Stimulated activated naive CD8-positive, alpha-beta T cell treated with anti-CD3 and anti-CD28 coated beads, Interleukin-15, Interleukin-2, amounts not matched to agents 100 U/mL and 50 U/mL, for 24 hours (primary cell): Measurements from ENCODE around the gene PCARE.
"Not testable (repeated sequence)": the region's sequence is repeated elsewhere in the genome, so short reads cannot be mapped to it uniquely, and the experiment has no call there.

Experiments
- ATAC-seq: fragments of 150-1000 bp; cut with Tn5 transposase; one replicate; pipeline ENCODE4 v1.10.0; 2021
- DNase-seq: peaks from one replicate; pipeline ENCODE4 v3.0.0; 2021

Gene PCARE

DNA sequence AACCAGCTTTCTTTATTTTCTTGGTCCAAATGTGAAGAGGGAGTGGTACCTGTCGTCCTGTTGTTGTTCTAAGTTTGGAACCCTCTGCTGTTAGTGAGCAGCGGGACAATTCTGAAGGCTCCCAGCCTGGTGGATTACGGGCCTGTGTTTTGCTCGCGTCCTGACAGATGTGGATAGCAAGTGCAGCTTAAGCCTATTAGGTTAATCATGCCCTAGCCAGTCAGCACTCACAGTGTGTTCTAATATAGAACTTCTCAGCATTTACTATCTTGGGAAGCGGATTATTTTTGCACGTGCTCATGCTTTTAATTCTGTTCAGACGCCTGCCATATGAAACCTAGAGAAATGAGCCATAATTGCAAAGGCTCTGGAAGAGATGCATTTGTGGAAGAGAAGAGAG lies at the start of gene PCARE:
Gene PCARE (minus strand): TSS at position 113 of the 400 bp plus-strand sequence. CDS start 262 bp downstream, outside the sequence.
- DNase-seq (no peak), ATAC-seq (no peak)

DNA sequence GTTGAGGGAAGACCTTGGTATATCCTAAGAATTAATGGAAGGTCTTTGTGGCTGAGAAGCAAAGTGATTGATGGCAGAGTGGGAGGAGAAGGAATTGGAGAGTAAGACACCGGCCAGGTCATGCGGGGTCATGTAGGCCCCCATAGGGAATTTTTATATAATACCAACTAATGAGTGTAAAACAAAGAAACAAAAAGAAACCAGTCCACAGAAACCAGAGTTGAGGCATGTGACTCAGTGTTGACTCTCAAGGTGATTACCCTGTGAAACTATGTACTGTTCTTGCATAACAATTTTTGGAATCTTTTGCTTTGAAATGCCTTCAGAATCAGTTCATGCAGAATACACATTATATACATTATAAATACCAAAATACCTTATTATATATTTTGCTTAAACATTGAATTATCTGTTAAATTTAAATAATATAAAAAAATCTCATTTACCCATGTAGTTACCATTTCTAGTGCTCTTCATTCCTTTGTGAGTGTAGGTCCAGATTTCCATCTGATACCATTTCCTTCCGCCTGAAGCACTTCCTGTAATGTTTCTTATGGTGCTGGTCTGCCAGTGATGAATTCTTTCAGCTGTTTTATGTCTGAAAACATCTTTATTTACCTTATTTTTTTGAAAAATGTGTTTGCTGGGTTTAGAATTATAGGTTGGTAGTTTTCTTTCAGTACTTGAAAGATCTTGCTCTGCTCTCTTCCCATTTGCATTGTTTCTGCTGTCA lies 49.5 kb upstream of the PCARE start:
- ATAC-seq (peak; percentile 89), DNase-seq (no peak)

DNA sequence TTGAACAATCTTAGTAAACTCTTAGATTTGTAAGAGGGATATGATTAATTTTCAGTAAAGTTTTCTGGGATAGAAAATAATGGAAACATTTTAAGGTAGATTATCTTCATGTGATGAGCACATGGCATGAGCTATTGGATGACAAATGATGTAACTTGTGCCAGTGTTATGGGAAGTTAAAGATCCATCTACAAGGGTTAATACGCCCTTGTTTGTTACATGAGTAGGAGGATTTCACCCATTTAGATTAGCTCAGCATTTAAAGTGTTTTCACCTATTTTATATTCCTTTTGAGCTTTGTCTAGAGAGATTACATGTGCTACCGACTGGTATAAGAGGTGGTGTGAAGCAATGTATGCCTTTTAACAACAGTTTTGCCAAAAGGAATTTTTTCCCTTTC lies 46.5 kb upstream of the PCARE start:
- ATAC-seq (no peak), DNase-seq (no peak)

DNA sequence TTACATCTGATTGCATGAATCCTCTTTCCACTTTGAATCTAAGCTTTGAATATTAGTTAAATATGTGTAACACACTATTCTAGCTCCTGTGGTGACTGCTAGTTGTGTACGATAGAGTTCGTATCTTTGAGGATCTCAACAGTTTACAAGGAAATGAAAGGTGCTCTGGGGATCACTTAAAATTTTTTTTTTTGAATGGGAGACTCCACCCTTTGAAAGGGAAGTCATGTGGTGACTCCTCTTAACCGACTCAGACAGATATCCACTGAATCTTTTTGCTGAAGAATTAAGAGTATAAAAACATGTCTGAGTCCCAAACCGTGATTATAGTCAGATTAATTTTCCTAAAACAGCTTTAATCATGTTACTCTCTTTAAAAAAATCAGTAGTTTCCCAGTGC lies 44.9 kb upstream of the PCARE start:
- no peak for DNase-seq
- no peak for ATAC-seq

DNA sequence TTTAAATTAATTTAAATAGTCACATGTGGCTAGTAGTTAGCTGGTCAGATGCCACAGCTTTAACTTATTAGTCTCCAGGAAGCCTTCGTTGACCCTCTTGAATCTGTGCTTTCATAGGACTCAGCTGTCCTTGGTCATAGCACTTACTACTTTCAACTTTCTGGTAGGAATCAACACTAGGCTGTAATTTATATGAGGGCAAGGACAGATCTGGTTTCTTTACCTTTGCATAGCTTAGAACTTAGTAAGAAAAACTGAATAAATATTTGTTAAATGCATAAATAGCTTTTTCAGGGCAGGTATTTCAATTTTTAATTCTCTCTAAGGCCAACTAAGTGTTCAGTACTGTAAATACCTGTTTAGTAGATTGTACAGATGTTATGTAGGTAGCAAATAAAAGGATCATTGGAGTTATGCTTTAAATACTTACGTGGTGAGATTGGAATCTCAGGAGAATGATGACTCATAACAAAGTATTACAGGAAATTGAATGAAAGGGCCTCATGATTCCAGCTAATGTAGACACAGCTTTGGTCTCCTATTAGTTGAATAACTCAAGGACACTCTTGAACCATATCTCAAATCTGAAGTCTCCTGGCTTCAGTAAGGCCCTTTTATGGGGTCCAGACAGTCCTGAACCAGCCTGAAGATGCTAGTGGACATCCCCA lies 43.4 kb upstream of the PCARE start:
- ATAC-seq (no peak), DNase-seq (no peak)

DNA sequence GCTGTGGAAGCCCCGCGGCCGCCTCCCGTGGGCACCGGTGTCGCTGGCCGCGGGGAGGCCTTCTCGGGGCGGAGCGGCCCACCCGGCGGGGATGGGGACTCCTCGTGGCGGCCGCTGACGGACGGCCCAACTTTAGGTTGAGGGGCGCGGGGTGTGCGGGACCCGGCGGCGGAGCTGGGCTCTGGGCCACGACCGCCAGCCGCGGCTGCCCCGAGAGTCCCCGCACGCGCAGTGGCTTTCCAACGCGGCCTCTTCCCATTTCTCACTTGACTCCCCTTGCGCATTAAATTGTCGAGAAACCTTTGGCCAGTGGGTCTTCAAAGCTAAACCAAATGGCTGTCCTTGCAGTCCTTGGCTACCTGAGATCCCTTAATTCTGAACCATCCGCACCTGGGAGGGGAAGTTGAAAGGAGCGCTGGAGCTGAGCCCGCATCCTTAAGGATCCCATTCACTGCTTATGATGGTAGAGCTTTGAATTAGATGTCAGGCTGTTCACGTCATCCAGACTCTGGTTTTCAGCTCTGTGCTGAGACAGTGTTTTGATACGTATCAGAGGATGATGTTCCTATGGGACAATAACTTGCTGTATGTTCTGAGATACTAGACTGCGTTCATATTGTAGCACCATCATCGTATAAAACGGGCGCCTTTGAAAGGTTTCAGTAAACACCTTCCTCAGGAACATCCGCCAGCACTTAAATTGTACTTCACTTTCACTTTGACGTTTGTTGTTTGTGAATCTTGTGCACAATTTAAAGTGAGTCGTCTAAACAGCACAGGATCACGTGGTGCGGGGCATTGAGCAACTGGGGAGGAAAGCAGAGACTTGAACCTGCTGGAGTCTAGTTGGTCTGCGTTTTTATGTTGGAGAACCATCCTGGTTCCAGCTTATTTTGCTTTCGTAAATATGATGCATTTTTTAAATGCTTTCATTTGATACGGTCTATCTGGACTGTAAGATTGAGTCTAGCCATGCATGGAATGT lies 41.8 kb upstream of the PCARE start:
- ATAC-seq (peak; percentile 51), DNase-seq (peak; percentile 56)

DNA sequence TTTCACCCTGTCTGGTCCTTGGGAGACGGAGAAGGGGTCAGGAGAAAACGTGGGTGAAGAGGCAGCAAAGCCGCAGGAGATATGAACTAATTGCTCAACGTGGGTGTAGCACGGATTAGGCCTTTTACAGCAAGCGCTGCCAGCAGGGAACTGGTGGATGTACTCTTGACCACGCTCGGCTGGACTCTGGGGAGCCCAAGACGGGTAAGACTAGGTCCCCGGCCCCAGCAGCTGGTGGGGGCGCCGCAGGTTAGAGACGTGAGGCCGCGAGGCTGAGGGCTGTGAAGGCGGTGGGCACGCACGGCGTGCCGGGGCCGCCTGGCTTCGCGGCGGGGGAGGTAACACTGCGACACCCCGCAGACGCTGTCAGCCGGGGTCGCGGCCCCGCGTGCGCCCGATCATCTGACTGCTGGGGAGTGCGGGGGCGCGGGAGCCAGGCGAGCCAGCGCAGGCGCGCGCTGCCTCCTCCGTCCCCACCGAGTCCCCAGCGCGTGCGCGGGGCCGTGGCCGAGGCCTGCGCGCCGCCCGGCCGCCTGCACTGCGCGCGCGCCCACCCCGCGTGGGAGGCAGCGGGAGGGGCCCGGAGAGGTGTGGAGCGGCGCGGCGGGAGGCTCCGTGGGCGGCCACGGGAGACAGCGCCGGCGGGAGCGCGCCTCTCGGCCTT lies 40.8 kb upstream of the PCARE start, which contains the start of gene CLIP4:
Gene CLIP4 (plus strand): TSS at position 470 of the 664 bp plus-strand sequence. CDS start 5,974 bp downstream, outside the sequence.
- DNase-seq, result peak; percentile 75
- ATAC-seq, result peak; percentile 79

DNA sequence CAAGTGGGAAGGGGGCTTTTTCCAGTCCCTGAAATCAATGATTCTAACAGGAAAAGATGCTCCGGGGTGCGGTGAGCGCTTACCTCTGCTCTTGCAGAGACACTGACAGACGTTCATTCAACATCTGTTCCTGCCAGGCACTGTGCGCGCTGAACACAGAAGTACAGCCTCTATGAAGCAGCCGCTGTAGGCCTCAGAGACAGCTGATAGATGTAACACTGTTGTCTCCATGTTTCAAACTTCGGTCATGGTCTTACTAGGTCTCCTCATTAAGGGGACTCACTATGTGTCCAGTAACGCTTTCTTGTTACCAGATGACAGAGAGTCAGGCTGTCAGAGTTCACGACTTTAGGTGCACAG lies 40.2 kb upstream of the PCARE start:
- DNase-seq (no peak), ATAC-seq (no peak)

DNA sequence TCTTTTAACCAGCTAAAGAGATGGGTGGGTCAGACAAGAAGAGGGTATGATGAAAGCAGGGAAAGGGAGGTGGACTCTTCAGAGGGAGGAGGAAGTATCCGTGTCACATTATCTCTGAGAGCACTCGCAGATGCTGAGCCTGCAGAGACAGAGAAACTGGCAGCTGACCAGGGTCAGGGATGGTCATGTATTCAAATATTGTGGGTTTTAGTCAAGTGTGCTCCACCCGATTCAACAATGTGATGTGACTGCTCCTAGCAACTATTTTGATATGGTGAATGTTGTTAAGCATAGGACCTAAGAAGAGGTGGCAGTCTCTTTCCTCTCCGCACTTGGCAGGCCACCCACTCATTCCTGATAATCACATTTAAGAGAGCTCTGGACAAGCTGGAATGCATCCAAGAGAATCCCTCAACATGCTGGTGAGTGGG lies 39.6 kb upstream of the PCARE start:
- no peak for ATAC-seq
- no peak for DNase-seq

DNA sequence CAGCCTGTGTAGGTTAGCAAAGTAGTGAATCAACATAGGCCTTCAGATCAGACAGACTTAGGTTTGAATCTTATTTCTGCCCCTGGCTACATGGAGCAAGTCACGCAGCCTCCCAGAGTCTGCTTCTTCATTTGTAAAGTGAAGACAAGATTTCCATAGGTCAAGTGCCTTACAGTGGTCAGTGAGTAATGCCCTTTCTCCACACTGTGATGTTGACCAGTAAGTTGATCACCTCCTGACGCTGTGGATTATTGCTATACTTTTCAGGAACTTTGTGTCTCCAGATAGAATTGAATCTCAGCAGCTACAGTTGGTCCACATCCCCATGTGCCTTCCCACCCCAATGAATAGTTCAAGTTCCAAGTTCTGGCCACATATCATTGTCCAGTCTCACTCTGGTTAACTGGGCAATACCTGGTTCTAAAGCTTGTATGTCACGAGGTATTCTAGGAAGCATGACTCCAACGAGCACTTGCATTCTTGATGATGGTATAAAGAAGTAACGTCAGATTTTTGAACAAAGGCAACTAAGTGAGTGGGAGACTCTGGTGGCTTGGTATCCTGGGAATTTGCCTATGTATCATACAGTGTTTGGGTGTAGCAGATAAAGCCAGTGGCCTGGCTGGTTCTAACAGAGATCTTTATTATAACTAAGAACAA lies 38.8 kb upstream of the PCARE start:
- ATAC-seq (no peak), DNase-seq (no peak)

DNA sequence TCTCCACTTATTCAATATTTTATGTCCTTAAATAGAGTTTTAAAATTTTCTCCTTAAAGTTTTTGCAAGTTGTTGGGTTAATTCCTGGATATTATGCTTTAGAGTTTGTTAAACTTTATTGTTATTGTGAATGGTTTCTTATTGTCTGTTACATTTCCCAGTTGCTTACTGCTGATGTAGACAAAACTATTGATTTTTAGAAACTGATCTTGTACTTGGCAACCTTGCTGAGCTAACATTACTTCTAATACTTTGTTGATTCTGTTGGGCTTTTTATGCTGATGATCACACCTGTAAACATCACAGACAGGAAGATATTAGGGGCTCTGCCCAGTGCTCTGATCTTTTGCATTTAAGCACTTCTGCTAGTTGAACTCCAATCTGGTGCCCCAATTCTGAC lies 38.1 kb upstream of the PCARE start:
- ATAC-seq (no peak), DNase-seq (no peak)

DNA sequence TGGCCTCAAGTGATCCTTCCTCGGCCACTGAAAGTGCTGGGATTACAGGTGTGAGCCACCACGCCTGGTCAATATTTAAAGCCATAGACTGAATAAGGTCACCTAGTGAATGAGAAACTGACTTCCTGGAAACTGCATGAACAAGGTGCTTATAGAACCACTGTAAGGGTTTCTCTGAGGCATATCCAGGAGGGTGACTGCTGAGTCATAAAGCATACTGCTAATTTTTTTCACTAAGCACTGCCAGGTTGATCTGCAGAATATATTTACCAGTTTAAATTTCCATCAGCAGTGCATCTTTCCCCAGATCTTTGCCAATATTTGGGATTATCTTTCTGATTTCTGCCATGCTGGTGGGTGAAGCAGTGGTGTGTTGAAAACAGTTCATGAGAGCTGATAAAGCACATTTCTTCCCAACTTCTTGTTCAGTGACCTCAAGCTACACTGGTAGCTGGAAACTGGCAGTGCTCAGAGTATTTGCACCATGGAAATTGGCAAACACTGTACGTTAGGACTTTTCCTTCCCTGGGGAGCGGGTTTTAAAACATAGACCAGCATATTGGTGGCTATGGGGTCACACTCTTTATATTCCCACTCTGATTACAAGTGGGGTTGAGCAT lies 36.7 kb upstream of the PCARE start:
- no peak for DNase-seq
- no peak for ATAC-seq

DNA sequence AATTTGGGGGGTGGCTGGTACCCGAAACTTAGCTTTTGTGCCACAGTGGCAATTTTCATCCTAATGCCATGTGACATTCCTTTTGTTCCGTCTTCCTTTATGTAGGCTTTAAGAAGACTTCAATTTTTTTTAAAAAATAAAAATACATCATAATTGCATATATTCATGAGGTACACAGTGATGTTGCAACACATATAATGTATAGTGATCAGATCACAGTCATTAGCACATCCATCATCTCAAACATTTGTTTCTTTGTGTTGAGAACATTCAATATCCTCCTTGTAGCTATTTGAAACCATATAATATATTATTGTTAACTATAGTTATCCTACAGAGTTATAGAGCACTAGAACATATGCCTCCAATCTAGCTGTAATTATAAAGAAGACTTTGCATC lies 34.9 kb upstream of the PCARE start:
- ATAC-seq (no peak), DNase-seq (no peak)

DNA sequence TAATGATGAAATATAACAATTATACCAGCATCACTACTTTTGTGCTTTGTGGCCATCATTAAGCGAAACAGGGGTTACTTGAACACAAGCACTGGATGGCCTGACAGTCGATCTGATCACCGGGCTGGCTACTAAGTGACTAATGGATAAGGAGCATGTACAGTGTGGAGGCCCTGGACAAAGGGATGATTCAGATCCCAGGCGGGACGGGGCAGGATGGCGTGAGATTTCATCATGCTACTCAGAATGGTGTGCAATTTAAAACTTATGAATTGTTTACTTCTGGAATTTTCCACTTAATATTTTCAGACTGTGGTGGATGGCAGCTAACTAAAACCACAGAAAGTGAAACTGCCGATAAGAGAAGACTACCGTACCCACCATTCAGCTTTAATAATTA lies 33.9 kb upstream of the PCARE start:
- DNase-seq (no peak), ATAC-seq (no peak)

DNA sequence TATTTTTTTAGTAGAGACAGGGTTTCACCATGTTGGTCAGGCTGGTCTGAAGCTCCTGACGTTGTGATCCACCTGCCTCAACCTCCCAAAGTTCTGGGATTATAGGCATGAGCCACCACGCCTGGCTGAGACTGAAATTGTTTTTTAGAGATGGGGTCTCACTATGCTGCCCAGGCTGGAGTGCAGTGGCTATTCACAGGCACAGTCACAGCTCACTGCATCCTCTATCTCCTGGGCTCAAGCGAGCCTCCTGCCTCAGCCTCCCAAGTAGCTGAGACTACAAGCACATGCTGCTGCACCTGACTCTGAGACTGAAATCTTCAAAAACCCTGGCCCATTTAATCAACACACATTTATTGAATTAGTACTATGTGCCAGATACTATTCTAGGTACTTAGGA lies 33.2 kb upstream of the PCARE start:
- not testable (repeated sequence) for DNase-seq, ATAC-seq

DNA sequence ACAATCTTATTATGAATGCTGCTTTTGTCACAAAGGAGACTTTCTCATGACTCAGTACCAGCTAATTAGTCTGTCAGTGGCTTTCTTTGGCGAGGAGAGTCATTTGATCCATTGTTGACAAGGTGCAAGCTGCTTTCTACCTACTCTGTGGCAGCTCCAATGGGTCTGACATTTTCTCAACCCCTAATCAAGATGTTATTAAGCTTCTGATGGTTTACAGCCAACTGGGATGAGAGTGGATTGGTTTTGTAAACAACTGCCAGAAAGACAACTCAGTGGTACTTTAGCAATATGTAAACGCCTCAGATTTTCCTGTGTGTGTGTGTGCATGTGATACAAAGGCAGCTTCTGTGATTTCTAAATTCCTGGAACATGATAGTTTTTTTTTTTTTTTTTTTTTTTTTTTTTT lies 32.7 kb upstream of the PCARE start:
- DNase-seq (no peak), ATAC-seq (no peak)

DNA sequence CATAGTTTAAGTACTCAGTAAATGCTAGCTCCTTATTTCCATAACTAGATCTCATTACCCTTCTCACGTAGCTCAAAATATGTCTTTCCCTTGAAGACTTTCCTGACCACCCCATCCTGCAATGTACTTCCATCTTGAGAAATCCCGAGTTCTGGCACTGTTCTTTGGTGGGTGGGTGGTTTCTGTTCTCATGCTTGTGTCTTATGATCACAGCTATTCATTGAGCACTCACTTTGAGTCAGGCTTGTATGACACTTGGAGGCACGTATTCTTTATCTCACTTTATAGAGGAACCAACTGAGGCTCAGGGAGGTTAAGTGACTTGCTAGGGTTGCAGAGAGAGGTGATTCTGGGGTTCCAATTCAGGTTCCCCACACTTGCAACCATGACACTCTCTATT lies 31.9 kb upstream of the PCARE start:
- no peak for DNase-seq
- no peak for ATAC-seq

DNA sequence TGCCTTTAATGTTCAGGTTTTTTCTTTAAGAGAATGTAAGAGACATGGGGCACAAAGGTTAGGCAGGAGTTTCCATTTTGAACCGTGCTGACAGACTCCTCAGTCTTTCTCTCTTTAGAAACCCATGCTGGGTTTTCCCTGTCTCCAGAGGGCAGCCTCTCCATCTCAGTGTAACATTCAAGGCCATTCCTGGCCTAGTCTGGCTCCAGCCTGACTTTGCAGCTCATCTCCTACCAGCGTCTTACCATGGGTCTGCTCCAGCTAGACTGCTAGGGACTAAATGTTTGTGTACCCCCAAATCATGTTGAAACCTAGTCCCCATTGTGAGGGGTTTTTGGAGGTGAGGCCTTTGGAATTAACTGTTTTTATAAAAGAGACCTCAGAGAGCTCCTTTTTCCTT lies 31.1 kb upstream of the PCARE start:
- ATAC-seq, result no peak

DNA sequence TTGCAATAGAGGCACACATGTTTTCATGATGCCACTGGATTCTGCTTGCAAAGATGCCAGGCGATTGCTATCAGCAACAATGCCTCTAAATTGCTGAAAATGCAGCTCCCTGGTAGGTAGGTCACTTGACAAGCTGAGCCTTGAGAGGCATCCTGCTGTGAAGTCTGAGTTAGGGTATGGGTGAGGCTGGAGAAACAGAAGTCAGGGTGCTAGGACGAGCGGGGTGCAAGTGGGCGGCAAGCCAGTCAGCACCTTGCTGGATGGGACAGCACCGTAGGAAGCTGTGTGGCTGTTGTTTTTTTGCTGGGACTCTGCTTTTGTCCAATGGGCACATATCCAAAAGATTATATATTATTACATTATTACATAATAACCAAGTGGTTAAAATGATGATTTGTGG lies 30.4 kb upstream of the PCARE start:
- DNase-seq (no peak), ATAC-seq (no peak)

More for the DNA sequence above, 31.1 kb upstream of the PCARE start:
- DNase-seq, result no peak

DNA sequence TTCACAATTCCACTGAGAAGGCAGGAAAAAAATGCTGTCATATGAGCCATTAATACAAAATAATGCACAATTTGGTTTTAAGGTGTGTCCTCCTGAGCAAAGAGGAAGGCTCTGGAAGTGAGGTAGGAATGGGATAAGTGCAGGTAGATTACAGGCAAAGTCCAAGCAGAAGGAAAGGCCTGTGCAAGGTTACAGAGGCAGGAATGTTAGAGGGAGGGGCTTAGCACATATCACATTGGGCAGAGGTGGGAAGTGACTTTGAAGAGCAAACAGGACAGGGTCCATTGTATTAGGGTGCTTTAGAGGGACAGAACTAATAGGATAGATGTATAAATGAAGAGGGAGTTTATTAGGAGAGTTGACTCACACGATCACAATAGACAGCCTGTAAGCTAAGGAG lies 26.2 kb upstream of the PCARE start:
- DNase-seq (no peak), ATAC-seq (no peak)

DNA sequence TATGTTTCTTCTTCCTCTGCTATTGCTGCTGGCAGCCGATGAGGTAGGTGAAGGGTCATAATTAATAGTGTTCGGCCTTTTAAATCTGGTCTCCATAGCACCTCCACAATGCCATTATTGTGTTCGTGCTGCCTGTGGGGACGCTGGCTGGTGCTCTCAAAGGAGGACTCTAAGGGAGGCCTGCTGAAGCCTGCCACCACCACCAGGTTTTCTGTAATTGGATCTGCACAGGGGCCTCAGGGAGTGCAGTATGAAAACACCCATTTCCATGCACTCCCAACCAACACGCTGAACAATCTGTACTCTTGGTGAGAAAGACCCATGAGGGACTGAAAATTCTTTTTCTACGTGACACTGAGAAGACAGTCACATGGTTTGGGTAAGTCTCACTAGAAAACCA lies 23.2 kb upstream of the PCARE start:
- ATAC-seq, result no peak

More for the DNA sequence above, 23.2 kb upstream of the PCARE start:
- no peak for DNase-seq
